GM12865 (cell line): ENCODE measurements around the gene CCL25.

Experiments
- DNase-seq: peaks from one replicate; pipeline ENCODE4 v3.0.0; 2010; ENCODE audit warnings: low read depth
- H3K4me3 ChIP-seq: 2 replicates; pipeline ENCODE4 v1.5.1; 2011; ENCODE audit warnings: mild to moderate bottlenecking, low read depth, low read length, control low read depth
- CTCF ChIP-seq: IDR thresholded peaks from 2 replicates; pipeline ENCODE4 v1.5.1; 2011; ENCODE audit warnings: low read length, control low read depth, low read depth, inconsistent platforms; ENCODE audit not compliant: insufficient read depth; ENCODE audit errors: missing control alignments

Gene CCL25

GRCh38 chr19:8052464-8052859 is at the start of gene CCL25:
Gene CCL25, plus strand, starts transcription at chr19:8052760. Its CDS starts 290 bp downstream, at chr19:8053050.
- no peak for DNase-seq

GRCh38 chr19:8004001-8004400 is 48.6 kb upstream of the CCL25 start:
- H3K4me3 ChIP-seq, result peak overlapping the region; percentile 92
- TF ChIP-seq CTCF, result no peak
- DNase-seq, result no peak

More at GRCh38 chr19:8052464-8052859, at the start of gene CCL25:
- H3K4me3 ChIP-seq, result peak within 1 kb of the TSS; percentile 27
- no peak for TF ChIP-seq CTCF

GRCh38 chr19:8004723-8005513 is 47.6 kb upstream of the CCL25 start:
- peak overlapping the region; percentile 92 for H3K4me3 ChIP-seq
- no peak for TF ChIP-seq CTCF
- peak; percentile 37 for DNase-seq

GRCh38 chr19:8005534-8006256 is 46.9 kb upstream of the CCL25 start, which contains the start of gene ELAVL1:
Gene ELAVL1, minus strand, starts transcription at chr19:8005641. Its CDS starts 13,826 bp downstream, at chr19:7991815.
- no peak for TF ChIP-seq CTCF
- DNase-seq, result peak; percentile 96
- peak within 1 kb of the TSS; percentile 99 for H3K4me3 ChIP-seq

- H3K4me3 ChIP-seq, result no peak overlapping the region
- DNase-seq, result peak; percentile 79
Measured at GRCh38 chr19:8017808-8018207, 34.8 kb upstream of the CCL25 start.

GRCh38 chr19:8020681-8021080 is 31.9 kb upstream of the CCL25 start:
- H3K4me3 ChIP-seq, result no peak overlapping the region
- no peak for DNase-seq
- TF ChIP-seq CTCF, result no peak

More at GRCh38 chr19:8017808-8018207, 34.8 kb upstream of the CCL25 start:
- TF ChIP-seq CTCF, result peak; percentile 82
